NOMO-1 (cell line): ENCODE results near the gene CD244.
A peak's percentile ranks its signal among the peaks of the same experiment; 100 is the strongest.

Experiments used
- DNase-seq, 2 experiments: peaks; one replicate each; lab custom pipeline; 2025; ENCODE audit not compliant: unreplicated experiment in 2 of 2; lab: John Stamatoyannopoulos, UW

Gene CD244

GRCh38 chr1:160814856-160815255 is 47.8 kb downstream of the CD244 start:
- no peak for DNase-seq

- no peak for DNase-seq
These were observed 48.4 kb downstream of the CD244 start for GRCh38 chr1:160814316-160814715.

GRCh38 chr1:160813215-160813614 is 49.5 kb downstream of the CD244 start:
- DNase-seq, result no peak

GRCh38 chr1:160811147-160811546 is 51.5 kb downstream of the CD244 start:
- no peak for DNase-seq

GRCh38 chr1:160810486-160810885 is 52.2 kb downstream of the CD244 start:
- DNase-seq, result no peak

GRCh38 chr1:160808289-160808688 is 54.4 kb downstream of the CD244 start:
- DNase-seq, result no peak

- DNase-seq, result no peak
These were observed 54.9 kb downstream of the CD244 start for GRCh38 chr1:160807738-160808137.

GRCh38 chr1:160807247-160807646 is 55.4 kb downstream of the CD244 start:
- DNase-seq, result no peak

- no peak for DNase-seq
These were observed 55.9 kb downstream of the CD244 start for GRCh38 chr1:160806784-160807183.

GRCh38 chr1:160806109-160806665 is 56.5 kb downstream of the CD244 start:
- DNase-seq, result no peak

GRCh38 chr1:160801836-160802580 is 60.7 kb downstream of the CD244 start:
- DNase-seq, result no peak

GRCh38 chr1:160800645-160801408 is 61.9 kb downstream of the CD244 start:
- DNase-seq, result peak in 1 of 2 experiments; percentile 29

GRCh38 chr1:160800142-160800541 is 62.5 kb downstream of the CD244 start:
- no peak for DNase-seq

- DNase-seq, result no peak
These were observed 63.0 kb downstream of the CD244 start for GRCh38 chr1:160799641-160800040.

GRCh38 chr1:160798439-160798838 is 64.2 kb downstream of the CD244 start:
- DNase-seq, result no peak

GRCh38 chr1:160797861-160798273 is 64.8 kb downstream of the CD244 start:
- no peak for DNase-seq

- no peak for DNase-seq
These were observed 65.4 kb downstream of the CD244 start for GRCh38 chr1:160797271-160797709.

GRCh38 chr1:160795951-160796383 is 66.7 kb downstream of the CD244 start, which contains the start of gene LY9:
Gene LY9, plus strand, starts transcription at chr1:160796174. Its CDS starts 14 bp downstream, at chr1:160796188.
- DNase-seq, result peak; percentile 43 to 75

- DNase-seq, result no peak
These were observed 68.3 kb downstream of the CD244 start for GRCh38 chr1:160794376-160794775.

GRCh38 chr1:160789702-160790611 is 72.7 kb downstream of the CD244 start:
- DNase-seq, result peak in 1 of 2 experiments; percentile 56
